Gastrocnemius medialis (tissue), 4 donors: ENCODE data around the gene TAF3. TPM values are rescaled to one million over a fixed set of nuclear protein-coding genes. Genes with fewer than 3 reads are reported as not detected.

Source experiments
- ATAC-seq, 2 donors: fragments of 150-250 bp; one replicate each; pipeline ENCODE4 v1.9.1; 2016
- DNase-seq, 2 donors: peaks; one replicate each; pipeline ENCODE4 v3.0.0-alpha.2; 2019
- H3K27ac ChIP-seq, 4 donors: fragments of 200-600 bp; sonication (generic); 1 replicate in 1 of 4; 2 replicates in 3 of 4; pipeline ENCODE4 v1.5.1; 2016 to 2018; ENCODE audit warnings: mild to moderate bottlenecking in 2 of 4, moderate library complexity in 1 of 4
- H3K27me3 ChIP-seq, 3 donors: fragments of 200-600 bp; sonication (generic) in 2 of 3; 1 replicate in 1 of 3; 2 replicates in 2 of 3; pipeline versions ENCODE4 v1.5.1 to v1.6.0; 2016 to 2019; ENCODE audit warnings: mild to moderate bottlenecking in 1 of 3, moderate library complexity in 1 of 3
- H3K36me3 ChIP-seq, 2 donors: fragments of 200-600 bp; sonication (generic) in 1 of 2; one replicate each; pipeline ENCODE4 v1.5.1; 2017 to 2018
- H3K4me1 ChIP-seq, 2 donors: fragments of 200-600 bp; sonication (generic) in 1 of 2; one replicate each; pipeline ENCODE4 v1.5.1; 2016 to 2017; ENCODE audit warnings: mild to moderate bottlenecking in 2 of 2
- H3K4me3 ChIP-seq, 4 donors: fragments of 200-600 bp; sonication (generic) in 3 of 4; 1 replicate in 1 of 4; 2 replicates in 3 of 4; pipeline ENCODE4 v1.5.1; 2016 to 2019; ENCODE audit warnings: mild to moderate bottlenecking in 2 of 4
- H3K9me3 ChIP-seq, 3 donors: fragments of 200-600 bp; sonication (generic) in 2 of 3; 1 replicate in 1 of 3; 2 replicates in 2 of 3; pipeline ENCODE4 v1.5.1; 2016 to 2019
- POLR2A ChIP-seq, 2 donors: fragments of 450-650 bp; IDR thresholded peaks; one replicate each; pipeline ENCODE4 v1.6.1; 2017; ENCODE audit warnings: antibody characterized with exemption in 2 of 2, mild to moderate bottlenecking in 2 of 2, moderate library complexity in 2 of 2
- in situ Hi-C, 4 donors: fragments of 200-750 bp; cut with MboI; loops; one replicate each; pipeline versions ENCODE4 v1.15.0 to v1.8.0; 2017; ENCODE audit warnings: low sequenced_read_pairs in 4 of 4
- intact Hi-C: fragments of 100-400 bp; cut with DNase I; formaldehyde crosslinking; loops from one replicate; pipeline ENCODE4 v1.15.1; 2023; ENCODE audit warnings: low total_unique reads
- total RNA-seq, 4 donors: library from RNA; depleted of rRNA; stranded (reverse); fragments of >200 nt; gene quantifications; one replicate each; pipeline versions ENCODE4 v1.1.0 to v1.2.3, GENCODE V29; 2016
- TF ChIP-seq, protein P1 (sequence below), 5 experiments: fragments of 450-650 bp in 3 of 5; fragments of 200-600 bp in 2 of 5; sonication (generic) in 2 of 5; IDR thresholded peaks in 4 of 5; conservative IDR thresholded peaks in 1 of 5; 1 replicate in 4 of 5; 2 replicates in 1 of 5; pipeline ENCODE4 v1.5.1; 2016 to 2019; ENCODE audit warnings: antibody characterized with exemption in 5 of 5, mild to moderate bottlenecking in 3 of 5, moderate library complexity in 3 of 5

Gene TAF3
- total RNA-seq, 4 donors from 2014 or later: 5.0 to 14.8 (median 9.6) TPM

DNA sequence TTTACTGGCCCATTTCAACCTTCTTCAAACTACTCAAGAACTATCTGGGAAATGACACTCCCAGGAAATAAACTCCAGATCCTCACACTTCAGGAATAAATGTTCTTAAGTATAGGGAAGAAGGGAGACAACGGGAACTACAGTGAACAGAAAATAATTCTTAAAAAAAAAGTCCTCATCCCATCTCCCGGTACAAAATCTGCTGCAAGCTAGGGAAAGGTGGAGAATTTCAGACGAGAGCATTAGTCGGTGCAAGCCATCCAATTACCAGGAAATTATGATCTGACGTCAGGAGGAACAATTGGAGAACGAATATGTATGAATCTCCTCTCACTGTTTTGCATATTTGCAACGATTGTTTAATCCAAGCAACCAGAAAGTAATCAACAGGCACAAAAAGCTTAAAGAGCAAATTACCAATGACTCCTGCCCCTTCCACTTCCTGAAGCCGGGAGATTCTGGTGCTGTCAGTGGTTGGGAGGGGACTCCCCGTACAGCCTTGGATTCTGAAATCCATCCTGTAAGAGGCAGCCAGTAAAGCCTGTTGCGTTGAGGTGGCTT, 221.1 kb downstream of the TAF3 start:
- DNase-seq: no peak
- Histone ChIP-seq H3K9me3 (no peaks in the 10 kb centered on the region), H3K4me3 (no peak overlapping the region), H3K27ac (no peak overlapping the region), H3K27me3 (peaks cover 93 to 100% (median 100%) of the 10 kb centered on the region in 3 donors), H3K36me3 (no peaks in the 10 kb centered on the region), H3K4me1 (peaks cover 4 to 13% of the 10 kb centered on the region in 2 donors)
- no peak for ATAC-seq
- TF ChIP-seq, protein P1, sequence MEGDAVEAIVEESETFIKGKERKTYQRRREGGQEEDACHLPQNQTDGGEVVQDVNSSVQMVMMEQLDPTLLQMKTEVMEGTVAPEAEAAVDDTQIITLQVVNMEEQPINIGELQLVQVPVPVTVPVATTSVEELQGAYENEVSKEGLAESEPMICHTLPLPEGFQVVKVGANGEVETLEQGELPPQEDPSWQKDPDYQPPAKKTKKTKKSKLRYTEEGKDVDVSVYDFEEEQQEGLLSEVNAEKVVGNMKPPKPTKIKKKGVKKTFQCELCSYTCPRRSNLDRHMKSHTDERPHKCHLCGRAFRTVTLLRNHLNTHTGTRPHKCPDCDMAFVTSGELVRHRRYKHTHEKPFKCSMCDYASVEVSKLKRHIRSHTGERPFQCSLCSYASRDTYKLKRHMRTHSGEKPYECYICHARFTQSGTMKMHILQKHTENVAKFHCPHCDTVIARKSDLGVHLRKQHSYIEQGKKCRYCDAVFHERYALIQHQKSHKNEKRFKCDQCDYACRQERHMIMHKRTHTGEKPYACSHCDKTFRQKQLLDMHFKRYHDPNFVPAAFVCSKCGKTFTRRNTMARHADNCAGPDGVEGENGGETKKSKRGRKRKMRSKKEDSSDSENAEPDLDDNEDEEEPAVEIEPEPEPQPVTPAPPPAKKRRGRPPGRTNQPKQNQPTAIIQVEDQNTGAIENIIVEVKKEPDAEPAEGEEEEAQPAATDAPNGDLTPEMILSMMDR (IDR thresholded peaks at IDR 0.05 in 4 of 5, conservative IDR thresholded peaks at IDR 0.05 in 1 of 5): no peak
- TF ChIP-seq POLR2A (IDR thresholded peaks at IDR 0.05): no peak
- in situ Hi-C loops: no loop called here
- intact Hi-C loops: no loop called here

DNA sequence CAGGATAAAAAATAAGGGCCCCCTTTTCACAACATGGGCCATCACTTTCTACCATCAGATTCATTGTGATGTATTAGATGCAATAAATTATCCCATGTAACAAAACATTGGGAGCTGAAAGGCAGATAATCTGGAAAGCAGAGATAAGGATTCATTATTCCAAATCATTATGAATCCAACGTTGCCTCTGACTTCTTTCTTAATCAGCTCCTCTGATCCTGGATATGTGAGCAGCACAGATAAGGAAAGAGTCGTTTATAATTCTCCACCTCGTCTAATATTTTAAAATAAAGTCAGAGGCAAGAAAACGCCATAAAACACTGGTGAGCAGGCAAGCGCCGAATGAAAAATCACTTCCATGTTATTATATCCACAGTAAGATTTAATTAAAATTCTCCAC, 222.3 kb downstream of the TAF3 start:
- DNase-seq (no peak), ATAC-seq (no peak)
- no peak overlapping the region for H3K4me3 ChIP-seq
- no peak overlapping the region for H3K27ac ChIP-seq
- H3K9me3 ChIP-seq: no peaks in the 10 kb centered on the region
- in situ Hi-C loops: no loop called here
- no peaks in the 10 kb centered on the region for H3K36me3 ChIP-seq
- intact Hi-C loops: no loop called here
- peaks cover 9 to 15% of the 10 kb centered on the region in 2 donors for H3K4me1 ChIP-seq
- TF ChIP-seq, protein P1 (IDR thresholded peaks at IDR 0.05 in 4 of 5, conservative IDR thresholded peaks at IDR 0.05 in 1 of 5): no peak
- no peak for TF ChIP-seq POLR2A (IDR thresholded peaks at IDR 0.05)
- H3K27me3 ChIP-seq: peaks cover 95 to 100% (median 100%) of the 10 kb centered on the region in 3 donors

DNA sequence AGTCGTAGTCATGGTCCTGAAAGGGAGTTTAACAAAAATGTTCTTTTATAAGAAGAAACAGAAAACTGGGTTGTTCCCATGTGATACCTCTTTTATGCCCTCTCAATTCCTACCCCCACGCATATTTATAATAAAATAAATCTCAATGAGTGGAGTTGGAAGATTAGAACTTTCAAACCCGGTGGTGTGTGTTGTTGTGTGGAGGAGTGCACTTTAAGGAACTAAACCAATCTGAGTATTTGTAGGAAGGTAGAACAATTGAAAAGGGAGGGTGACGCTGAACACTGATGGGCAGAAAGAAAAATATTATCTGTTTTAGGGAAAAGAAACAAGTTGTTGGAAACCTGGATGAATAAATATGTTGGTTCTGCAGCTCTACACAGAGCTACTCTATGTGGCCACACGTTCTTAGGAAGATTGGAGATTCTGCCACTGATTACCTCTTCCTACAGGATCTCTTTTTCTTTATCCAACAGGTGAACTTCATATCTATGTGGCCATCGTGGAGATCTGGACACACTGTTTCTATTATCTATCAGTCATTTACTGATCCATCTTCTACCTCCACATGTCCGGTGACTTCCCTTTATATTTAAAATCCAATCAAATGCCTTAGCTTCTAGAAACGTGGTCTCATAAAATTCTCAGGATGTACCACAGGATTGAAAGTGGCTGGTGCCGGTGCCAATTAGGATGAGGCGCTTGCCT, 223.1 kb downstream of the TAF3 start:
- peaks cover 9 to 10% of the 10 kb centered on the region in 2 donors for H3K4me1 ChIP-seq
- H3K9me3 ChIP-seq: no peaks in the 10 kb centered on the region
- in situ Hi-C loops: no loop called here
- no peak overlapping the region for H3K4me3 ChIP-seq
- DNase-seq (no peak), ATAC-seq (no peak)
- H3K36me3 ChIP-seq: no peaks in the 10 kb centered on the region
- H3K27me3 ChIP-seq: peaks cover 96 to 100% (median 100%) of the 10 kb centered on the region in 3 donors
- no peak overlapping the region for H3K27ac ChIP-seq
- intact Hi-C loops: no loop called here
- no peak for TF ChIP-seq POLR2A (IDR thresholded peaks at IDR 0.05)
- TF ChIP-seq, protein P1 (IDR thresholded peaks at IDR 0.05 in 4 of 5, conservative IDR thresholded peaks at IDR 0.05 in 1 of 5): no peak

DNA sequence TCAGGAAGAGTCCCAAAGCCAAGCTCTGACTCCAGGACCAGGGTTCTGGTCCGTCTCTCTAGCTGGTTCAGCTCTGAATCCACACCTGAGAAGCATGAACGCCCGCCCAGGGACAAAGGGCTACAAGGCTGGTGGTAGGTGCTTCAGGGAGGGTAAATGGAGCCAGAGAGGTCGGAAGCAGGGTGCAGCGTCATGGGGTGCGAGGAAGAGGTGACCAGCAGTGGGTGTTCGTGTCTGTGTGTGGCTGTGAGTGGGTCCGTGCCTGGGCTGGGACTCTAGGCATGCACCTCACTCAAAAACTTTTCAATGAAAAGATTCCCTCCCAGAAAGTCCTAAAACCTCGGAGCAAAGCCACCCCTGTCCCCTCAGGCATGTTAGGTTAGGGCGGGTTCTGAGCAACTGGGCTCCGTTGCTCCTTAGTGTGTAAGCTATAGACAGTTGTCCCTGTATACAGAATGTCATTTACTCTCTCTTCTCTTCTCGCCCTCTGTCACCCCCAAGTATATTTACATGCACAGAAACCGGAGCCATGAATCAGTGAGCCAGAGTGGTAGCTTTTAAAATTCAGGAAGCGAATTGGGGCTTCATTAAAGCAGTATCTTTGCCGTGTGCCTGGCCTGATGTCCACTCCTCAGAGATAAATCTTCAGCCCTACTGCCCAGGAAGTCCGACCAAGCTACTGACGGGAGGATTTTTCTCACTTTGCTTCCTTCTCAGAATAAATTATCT, 223.9 kb downstream of the TAF3 start:
- H3K4me1 ChIP-seq: peaks cover 9 to 10% of the 10 kb centered on the region in 2 donors
- intact Hi-C loops: no loop called here
- no peak for TF ChIP-seq POLR2A (IDR thresholded peaks at IDR 0.05)
- TF ChIP-seq, protein P1 (IDR thresholded peaks at IDR 0.05 in 4 of 5, conservative IDR thresholded peaks at IDR 0.05 in 1 of 5): no peak
- no peak overlapping the region for H3K27ac ChIP-seq
- no peaks in the 10 kb centered on the region for H3K9me3 ChIP-seq
- no peaks in the 10 kb centered on the region for H3K36me3 ChIP-seq
- DNase-seq (no peak), ATAC-seq (no peak)
- peaks cover 96 to 100% (median 100%) of the 10 kb centered on the region in 3 donors for H3K27me3 ChIP-seq
- in situ Hi-C loops: no loop called here
- no peak overlapping the region for H3K4me3 ChIP-seq
